ENCODE data around the gene OR2AP1.

The OR2AP1 gene

GRCh38 chr12:55624056-55624455 is 51.8 kb downstream of the OR2AP1 start:
- TF ChIP-seq CTCF (IDR thresholded peaks at IDR 0.05; ENCODE audit: low read depth, low read length, missing control alignments): no peak
- H3K4me3 ChIP-seq (replicated peaks; ENCODE audit: low read depth, low read length): no peak overlapping the region
- DNase-seq (ENCODE audit: extremely low read depth, low read depth): no peak

Data from HFF-Myc (cell line).